Urinary bladder (tissue), 4 donors: ENCODE data around the gene RASL10B. TPM values are rescaled to one million over a fixed set of nuclear protein-coding genes. Genes with fewer than 3 reads are reported as not detected.
"Not testable (repeated sequence)": the region's sequence is repeated elsewhere in the genome, so short reads cannot be mapped to it uniquely, and the experiment has no call there.

ENCODE experiments used
- DNase-seq: peaks from one replicate; pipeline ENCODE4 v3.0.0-alpha.2; 2015; ENCODE audit errors: extremely low spot score
- H3K27ac ChIP-seq: one replicate; pipeline ENCODE4 v1.5.1; 2013; ENCODE audit warnings: low read depth, mild to moderate bottlenecking, moderate library complexity
- H3K36me3 ChIP-seq: one replicate; pipeline ENCODE4 v1.6.1; 2013; ENCODE audit warnings: mild to moderate bottlenecking, moderate library complexity; ENCODE audit not compliant: insufficient read depth
- H3K4me1 ChIP-seq: one replicate; pipeline ENCODE4 v1.6.1; 2013; ENCODE audit warnings: mild to moderate bottlenecking, moderate library complexity; ENCODE audit not compliant: insufficient read depth
- H3K4me3 ChIP-seq: one replicate; pipeline ENCODE4 v1.5.1; 2013; ENCODE audit warnings: low read depth, low read length
- WGBS: extraction: QIAGEN DNeasy Blood & Tissue Kit; methylation state at CpG from one replicate; pipeline ENCODE4 v1.1.7; 2013; 5-methylcytosine and 5-hydroxymethylcytosine counted together
- polyA plus RNA-seq: library from polyadenylated mRNA; stranded (reverse); fragments of 200-250 nt; gene quantifications from one replicate; pipeline ENCODE4 v1.2.3, GENCODE V29; 2013
- total RNA-seq: library from RNA; depleted of rRNA; stranded (reverse); fragments of >200 nt; gene quantifications from one replicate; pipeline ENCODE4 v1.2.3, GENCODE V29; 2014
- donor health status: healthy with polysubstance abuse.
- donor health status: healthy.

RASL10B gene
- total and polyA plus RNA-seq, 2 donors, result 0.69 to 3.0 TPM

DNA sequence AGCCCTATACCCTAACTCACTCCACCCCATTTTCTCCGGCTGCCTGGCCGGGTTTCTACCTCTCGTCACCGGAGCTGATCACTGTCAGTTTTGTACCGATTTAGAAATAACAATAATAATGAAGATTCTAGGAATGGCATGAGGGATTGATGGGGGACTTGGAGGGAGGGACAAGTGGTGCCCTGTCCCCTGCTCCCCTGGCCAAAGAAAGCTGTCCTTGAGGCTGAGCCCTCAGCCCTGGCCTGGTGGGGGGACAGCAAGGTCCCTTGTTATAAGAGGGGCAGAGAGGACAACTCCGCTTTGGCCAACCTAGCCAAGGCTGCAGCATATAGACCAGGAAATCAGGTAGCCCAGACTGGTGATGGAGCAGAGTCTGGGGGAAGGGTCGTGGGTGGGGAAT, 11.1 kb downstream of the RASL10B start:
- Histone ChIP-seq H3K27ac (no peak overlapping the region), H3K4me3 (no peak overlapping the region), H3K36me3 (no peaks in the 10 kb centered on the region), H3K4me1 (no peaks in the 10 kb centered on the region)
- 71% methylated on average over 7 of the region's 7 CpGs for WGBS
- DNase-seq, result no peak

DNA sequence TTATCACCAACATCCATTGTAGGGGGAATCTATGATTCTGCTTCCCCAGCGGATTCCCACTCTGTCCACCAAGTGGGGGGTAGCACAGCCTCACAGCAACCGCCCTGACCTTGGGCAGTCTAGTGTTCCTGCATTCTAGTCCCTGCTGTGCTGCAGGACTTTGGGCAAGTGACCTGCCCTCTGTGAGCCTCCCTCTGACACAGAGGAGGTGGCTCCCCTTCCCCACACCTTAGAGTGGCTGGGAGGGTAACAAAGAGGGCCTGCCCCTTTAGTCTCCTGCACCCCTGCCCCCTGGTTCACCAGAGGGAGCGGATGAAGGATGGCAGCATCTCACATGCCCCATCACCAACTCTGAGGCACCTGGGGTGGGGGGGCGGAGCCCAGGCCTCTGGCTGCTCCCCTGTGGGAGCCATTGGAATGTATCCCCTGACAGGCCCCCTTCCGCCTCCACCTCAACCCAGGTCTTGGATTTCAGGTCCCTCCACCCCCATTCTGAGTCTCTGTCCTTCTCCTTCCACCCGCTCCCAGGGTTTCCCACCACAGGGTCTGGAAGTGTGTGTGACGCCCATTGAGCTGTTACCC, 11.5 kb downstream of the RASL10B start:
- no peak overlapping the region for H3K27ac ChIP-seq
- no peak for DNase-seq
- H3K36me3 ChIP-seq, result no peaks in the 10 kb centered on the region
- no peak overlapping the region for H3K4me3 ChIP-seq
- H3K4me1 ChIP-seq, result no peaks in the 10 kb centered on the region
- WGBS, result 65% methylated on average over 7 of the region's 7 CpGs

DNA sequence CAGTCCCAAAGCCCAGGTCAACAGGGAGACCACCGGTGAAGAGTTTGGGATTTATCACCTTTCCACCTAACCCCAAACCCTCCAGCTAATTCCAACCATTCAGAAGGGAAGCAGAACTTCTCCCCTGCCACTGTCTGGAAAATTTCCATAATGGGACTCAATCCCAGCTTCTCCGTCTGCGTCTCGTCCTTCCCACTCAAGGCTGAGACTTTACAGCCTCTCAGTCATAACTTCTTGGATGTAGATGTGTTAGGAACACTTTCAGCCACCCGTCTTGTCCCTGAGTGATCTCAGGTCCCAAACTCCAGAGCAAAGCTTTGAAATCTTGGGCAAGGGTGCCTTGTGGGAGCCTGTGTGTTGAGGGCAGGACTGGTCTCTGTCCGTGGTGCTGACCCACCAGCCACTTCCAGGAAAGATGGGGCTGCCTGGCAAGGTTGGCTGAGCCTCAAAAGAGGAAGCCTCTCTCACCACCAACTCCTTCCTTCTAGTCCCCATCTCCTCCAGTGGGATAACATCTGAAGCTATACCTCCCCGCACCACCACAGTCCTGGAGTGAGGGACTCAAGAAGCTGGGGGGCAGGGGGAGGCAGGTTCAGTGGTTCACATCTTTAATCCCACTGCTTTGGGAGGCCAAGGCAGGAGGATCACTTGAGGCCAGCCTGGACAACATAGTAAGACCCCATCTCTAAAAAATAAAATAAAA, 12.3 kb downstream of the RASL10B start:
- no peak overlapping the region for H3K27ac ChIP-seq
- no peaks in the 10 kb centered on the region for H3K36me3 ChIP-seq
- no peak overlapping the region for H3K4me3 ChIP-seq
- no peak for DNase-seq
- 25% methylated on average over 7 of the region's 7 CpGs for WGBS
- H3K4me1 ChIP-seq, result no peaks in the 10 kb centered on the region

DNA sequence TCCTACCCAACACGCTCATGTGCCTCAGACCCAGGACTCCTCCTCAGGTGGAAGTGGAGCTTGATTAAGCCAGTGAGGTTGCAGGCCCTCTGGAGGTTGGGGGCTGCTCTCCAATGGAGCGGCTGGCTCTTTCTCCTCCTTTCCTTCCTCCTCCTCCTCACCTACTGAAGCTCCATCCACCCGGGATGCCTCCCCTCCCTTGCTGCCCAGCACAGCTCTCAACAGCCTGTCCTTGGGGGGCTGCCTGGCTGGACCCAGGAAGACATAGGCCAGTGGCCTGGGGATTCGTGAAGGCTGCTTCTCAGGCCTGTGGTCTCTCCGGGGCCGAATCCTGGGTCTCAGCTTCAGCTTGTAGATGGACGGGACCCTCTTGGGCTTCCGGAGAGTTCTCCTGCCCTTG, 13.4 kb downstream of the RASL10B start:
- no peak for DNase-seq
- H3K4me3 ChIP-seq, result no peak overlapping the region
- no peak overlapping the region for H3K27ac ChIP-seq
- no peaks in the 10 kb centered on the region for H3K4me1 ChIP-seq
- 80% methylated on average over 8 of the region's 8 CpGs for WGBS
- no peaks in the 10 kb centered on the region for H3K36me3 ChIP-seq

DNA sequence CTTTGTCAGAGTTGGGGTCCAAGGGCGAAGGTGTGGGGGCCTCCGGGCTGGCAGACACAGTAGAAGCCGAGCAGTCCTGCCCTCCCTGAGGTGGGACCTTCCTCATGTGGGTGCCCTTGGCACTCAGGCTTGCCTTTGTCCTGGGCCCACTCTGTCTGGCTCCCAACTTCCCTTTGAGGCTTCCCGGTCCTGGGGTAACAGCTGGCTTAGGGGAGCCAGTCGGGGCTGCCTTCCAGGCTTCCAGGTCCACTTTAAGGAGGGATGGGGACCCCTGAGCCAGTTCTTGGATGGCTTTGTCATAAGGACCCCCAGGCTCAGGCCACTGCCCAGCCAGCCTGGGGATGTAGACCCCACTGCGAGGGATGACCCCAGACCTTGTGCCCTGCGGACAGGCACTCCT, 13.8 kb downstream of the RASL10B start:
- Histone ChIP-seq H3K4me1 (no peaks in the 10 kb centered on the region), H3K4me3 (no peak overlapping the region), H3K27ac (no peak overlapping the region), H3K36me3 (no peaks in the 10 kb centered on the region)
- no peak for DNase-seq
- 85% methylated on average over 7 of the region's 7 CpGs for WGBS

DNA sequence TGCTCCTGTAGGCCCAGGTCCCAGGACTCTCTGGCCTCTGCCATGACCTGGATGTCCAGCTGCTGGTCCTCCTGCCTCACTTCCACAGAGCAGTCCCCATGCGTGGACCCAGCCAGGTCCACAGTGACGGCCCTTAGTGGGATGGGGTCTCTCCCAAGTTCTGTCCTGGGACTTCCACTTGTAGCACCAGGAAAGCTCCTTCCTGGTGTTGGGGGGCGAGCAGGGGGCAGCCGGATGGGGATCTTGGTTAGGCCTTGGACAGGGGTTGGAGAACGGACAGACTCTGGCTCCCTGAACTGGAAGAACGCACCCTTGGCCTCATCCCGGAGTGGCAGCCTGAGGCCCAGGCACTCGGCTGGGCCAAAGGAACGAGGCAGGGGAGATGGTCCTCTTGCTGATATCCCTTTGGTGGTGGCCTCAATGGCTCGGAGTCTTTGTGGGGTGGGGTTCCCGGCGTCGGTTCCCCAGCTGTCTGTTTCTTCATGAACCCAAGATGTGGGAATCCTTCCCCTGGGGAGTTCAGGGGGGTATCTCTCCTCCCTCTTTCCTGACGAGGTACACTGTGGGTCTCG, 14.4 kb downstream of the RASL10B start:
- no peak for DNase-seq
- Histone ChIP-seq H3K27ac (no peak overlapping the region), H3K36me3 (no peaks in the 10 kb centered on the region), H3K4me1 (no peaks in the 10 kb centered on the region), H3K4me3 (no peak overlapping the region)
- 86% methylated on average over 15 of the region's 15 CpGs for WGBS

DNA sequence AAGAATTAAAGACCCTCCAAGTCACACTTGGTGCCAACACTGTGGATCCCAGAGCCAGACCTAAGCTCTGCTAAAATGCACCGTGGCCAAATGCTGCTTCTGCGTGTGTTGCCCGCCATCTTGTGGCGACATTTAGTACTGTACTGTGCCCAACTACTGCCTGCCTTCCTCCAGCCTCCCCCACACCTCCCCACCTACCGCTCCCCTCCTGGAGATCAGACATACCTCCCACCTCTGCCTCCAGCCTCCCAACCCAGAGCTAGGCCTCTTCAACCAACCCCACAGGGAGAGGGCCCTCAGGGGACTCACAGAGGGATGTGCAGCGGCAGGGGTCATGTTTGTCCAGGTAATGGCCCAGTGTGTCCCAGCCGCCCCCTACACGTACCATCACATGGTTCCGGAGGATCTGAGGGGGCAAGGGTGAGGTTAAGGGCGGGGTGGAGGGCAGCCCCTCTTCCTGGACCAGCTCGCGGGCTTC, 16.1 kb downstream of the RASL10B start:
- Histone ChIP-seq H3K4me1 (no peaks in the 10 kb centered on the region), H3K36me3 (no peaks in the 10 kb centered on the region), H3K4me3 (no peak overlapping the region), H3K27ac (no peak overlapping the region)
- no peak for DNase-seq
- 34% methylated on average over 12 of the region's 12 CpGs for WGBS

DNA sequence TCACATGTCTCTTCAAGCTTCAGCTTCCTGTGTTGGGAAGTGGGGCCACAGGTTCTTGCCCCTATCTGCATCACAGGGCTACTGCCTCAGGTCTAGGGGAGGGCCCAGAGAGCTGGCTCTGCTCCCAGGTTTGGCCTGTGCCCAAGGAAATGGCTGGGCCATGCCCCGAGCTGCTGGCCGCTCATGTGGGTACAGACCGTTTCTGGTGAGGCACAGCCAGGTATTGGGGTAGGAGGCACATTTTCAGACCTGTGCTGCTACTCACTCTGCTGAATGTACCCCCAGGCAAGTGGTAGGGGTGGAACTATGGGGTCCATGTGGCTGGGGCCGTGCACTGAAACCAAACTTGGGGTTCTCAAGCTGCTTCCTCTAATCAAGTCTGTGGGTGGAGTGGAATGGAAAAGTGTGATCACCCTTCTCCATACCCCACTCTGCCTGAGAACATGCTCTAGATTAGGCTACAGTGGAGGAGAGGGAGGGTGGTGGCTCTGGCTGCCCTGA, 17.0 kb downstream of the RASL10B start:
- Histone ChIP-seq H3K27ac (no peak overlapping the region), H3K4me1 (no peaks in the 10 kb centered on the region), H3K4me3 (no peak overlapping the region), H3K36me3 (no peaks in the 10 kb centered on the region)
- 42% methylated on average over 4 of the region's 4 CpGs for WGBS
- DNase-seq, result no peak

DNA sequence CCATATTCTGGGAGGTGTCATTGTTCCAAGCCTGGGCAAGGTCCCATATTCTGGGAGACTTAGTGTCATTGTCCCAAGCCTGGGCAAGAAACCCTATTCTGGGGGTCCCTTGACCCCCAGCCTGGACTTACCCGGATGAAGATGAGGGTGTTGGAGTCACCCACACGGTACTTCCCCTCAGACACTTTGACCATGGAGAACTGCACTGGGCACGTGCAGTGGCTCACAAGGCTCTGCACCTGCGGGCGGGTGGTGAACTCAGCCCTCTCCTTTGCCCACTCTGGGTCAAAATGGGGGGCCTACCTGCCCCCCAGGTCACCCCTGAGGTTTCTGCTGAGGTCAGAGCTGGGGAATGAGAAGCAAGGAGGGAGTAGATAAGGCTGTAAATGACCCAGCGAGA, 17.5 kb downstream of the RASL10B start:
- WGBS, result 85% methylated on average over 6 of the region's 6 CpGs
- Histone ChIP-seq H3K4me3 (no peak overlapping the region), H3K4me1 (no peaks in the 10 kb centered on the region), H3K36me3 (no peaks in the 10 kb centered on the region), H3K27ac (no peak overlapping the region)
- DNase-seq, result no peak

DNA sequence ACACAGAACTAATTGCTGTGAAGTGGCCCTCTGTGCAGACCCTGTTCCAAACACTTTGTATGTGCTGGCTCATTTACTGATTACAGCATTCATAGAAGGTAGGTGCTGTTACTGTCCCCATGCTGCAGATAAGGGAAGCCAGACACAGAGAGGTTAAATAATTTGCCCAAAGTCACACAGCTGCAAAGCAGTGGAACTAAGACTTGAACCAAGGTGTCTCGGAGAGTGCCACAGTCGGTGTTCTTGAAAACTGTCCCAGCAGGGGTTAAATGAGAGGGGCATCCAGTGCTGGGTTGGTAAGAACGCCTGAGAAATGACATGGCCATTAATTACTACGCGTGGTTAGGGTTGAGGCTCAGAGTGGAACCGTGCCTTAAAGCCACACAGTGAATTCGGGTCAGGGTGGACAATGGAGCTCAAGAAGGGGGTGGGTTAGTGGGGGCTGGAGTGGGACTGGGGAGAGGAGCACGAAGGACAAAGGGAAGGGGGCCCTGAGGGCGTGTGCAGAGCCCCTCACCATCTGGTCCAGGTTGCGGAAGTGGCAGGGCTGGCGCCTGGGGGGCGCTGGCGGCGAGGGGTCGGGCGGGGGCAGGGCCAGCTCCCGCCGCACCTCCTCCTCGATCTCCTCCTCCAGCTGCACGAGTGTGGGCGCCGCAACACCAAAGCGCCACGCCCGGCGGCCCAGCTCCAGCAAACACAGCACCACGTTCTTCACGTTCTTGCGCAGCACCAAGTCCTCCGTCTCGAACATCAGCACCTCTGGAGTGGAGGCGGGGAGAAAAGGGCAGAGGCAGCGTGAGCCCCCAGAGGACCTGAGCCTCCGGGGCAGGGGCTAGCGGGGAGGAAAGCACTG, 18.3 kb downstream of the RASL10B start:
- H3K4me1 ChIP-seq, result no peaks in the 10 kb centered on the region
- H3K27ac ChIP-seq, result no peak overlapping the region
- WGBS, result 6% methylated on average over 35 of the region's 35 CpGs
- H3K4me3 ChIP-seq, result no peak overlapping the region
- H3K36me3 ChIP-seq, result no peaks in the 10 kb centered on the region
- DNase-seq, result no peak

DNA sequence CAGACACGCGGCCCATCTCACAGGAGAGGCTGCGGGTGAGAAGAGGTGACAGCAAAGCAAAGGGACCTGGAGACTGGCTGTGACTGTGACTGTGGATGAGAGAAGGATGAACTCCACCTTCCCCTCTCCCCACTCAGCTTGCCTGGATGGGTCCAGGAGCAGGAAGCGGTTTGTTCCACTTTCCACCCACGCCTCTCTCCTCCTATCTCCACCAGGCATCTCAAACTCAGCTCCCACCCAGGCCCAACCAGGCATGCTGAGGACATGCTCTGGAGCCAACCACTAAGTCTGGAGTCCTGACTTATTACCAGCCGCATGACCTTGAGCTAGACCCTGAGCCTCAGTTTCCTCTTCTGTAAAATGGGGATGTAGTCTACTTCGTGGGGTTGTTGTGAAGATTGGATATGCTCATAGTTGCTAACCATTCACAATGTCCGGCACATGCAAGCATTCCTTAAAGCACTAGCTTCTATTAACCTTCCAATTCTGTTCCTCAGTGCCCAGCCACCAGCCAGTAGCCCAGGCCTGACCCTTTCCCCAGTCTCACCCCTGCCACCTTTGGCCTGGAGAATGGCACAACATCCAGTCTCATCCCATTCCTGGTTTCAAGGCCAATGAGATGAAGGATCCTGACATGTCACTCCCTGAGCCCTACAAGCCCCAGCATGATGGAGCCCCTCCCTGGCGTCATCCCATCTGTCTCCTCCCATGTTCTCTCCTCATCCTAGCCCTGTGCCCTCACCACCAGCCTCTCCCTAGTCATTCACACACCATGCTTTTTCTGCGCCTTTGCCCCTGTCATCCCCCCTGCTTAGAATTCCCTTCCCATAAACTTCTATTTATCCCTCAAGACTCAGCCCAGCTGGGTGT, 19.3 kb downstream of the RASL10B start:
- Histone ChIP-seq H3K4me3 (no peak overlapping the region), H3K27ac (no peak overlapping the region), H3K4me1 (no peaks in the 10 kb centered on the region), H3K36me3 (no peaks in the 10 kb centered on the region)
- no peak for DNase-seq
- WGBS, result 79% methylated on average over 10 of the region's 10 CpGs

DNA sequence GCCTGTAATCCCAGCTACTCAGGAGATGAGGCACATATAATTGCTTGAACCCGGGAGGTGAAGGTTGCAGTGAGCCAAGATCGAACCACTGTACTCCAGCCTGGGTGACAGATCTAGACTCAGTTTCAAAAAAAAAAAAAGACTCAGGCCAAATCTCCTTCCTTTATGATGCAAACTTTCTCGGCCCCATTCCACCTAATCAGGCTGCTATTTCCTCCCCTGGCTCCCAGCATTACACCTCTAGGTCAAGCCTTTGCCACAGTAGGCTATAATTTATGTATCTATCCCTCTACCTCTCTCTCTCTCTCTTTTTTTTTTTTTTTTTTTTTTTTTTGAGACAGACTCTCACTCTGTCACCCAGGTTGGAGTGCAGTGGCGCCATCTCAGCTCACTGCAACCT, 20.1 kb downstream of the RASL10B start:
- not testable (repeated sequence) for H3K4me1 ChIP-seq, H3K4me3 ChIP-seq, DNase-seq, H3K27ac ChIP-seq, H3K36me3 ChIP-seq
- 85% methylated on average over 4 of the region's 4 CpGs for WGBS

DNA sequence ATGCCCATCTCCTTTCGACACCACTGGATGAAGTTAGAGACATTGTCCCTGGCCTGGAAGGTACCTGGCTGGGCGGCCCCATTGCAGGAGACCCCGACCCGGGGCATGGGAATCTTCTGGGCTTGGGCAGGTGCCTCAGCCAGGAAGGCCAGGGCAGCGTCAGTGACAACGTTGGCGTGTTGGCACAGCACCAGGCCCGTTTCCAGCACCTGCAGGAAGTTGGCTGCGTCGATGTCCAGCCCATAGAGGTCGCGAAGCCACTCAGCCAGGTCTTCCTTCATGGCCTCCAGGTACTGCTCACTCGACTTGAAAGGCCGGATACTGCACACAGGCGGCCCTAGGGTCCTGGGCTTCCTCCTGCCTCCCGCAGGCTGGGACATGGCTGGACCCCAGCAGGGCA, 21.0 kb downstream of the RASL10B start:
- WGBS, result 64% methylated on average over 16 of the region's 16 CpGs
- H3K4me1 ChIP-seq, result no peaks in the 10 kb centered on the region
- no peaks in the 10 kb centered on the region for H3K36me3 ChIP-seq
- no peak overlapping the region for H3K4me3 ChIP-seq
- DNase-seq, result no peak
- no peak overlapping the region for H3K27ac ChIP-seq
